Neural progenitor cell (in vitro differentiated cells): Measurements from ENCODE around the gene PRMT6. TPM values are rescaled to one million over a fixed set of nuclear protein-coding genes. Genes with fewer than 3 reads are reported as not detected.
"Not testable (repeated sequence)": the region's sequence is repeated elsewhere in the genome, so short reads cannot be mapped to it uniquely, and the experiment has no call there.

Experiments
- DNase-seq: peaks from one replicate; pipeline ENCODE4 v3.0.0-alpha.2; 2016; ENCODE audit warnings: low spot score
- H2AFZ ChIP-seq: fragments of 200-600 bp; sonication (generic); replicated peaks from 2 replicates; pipeline ENCODE4 v1.6.1; 2016; ENCODE audit warnings: antibody characterized with exemption
- H3F3A ChIP-seq: fragments of 200-600 bp; sonication (generic); 2 replicates; pipeline ENCODE4 v1.6.1; 2016; ENCODE audit warnings: antibody characterized with exemption, low read depth
- H3K27ac ChIP-seq: fragments of 200-600 bp; sonication (generic); 2 replicates; pipeline ENCODE4 v1.5.1; 2016; ENCODE audit warnings: mild to moderate bottlenecking
- H3K27me3 ChIP-seq: fragments of 200-600 bp; sonication (generic); 2 replicates; pipeline ENCODE4 v1.6.1; 2016; ENCODE audit warnings: mild to moderate bottlenecking, moderate library complexity
- H3K36me3 ChIP-seq: fragments of 200-600 bp; sonication (generic); 2 replicates; pipeline ENCODE4 v1.5.1; 2016
- H3K4me1 ChIP-seq: fragments of 200-600 bp; sonication (generic); 2 replicates; pipeline ENCODE4 v1.6.1; 2016; ENCODE audit warnings: mixed run types
- H3K4me2 ChIP-seq: fragments of 200-600 bp; sonication (generic); 2 replicates; pipeline ENCODE4 v1.6.1; 2016
- H3K4me3 ChIP-seq: fragments of 200-600 bp; sonication (generic); 2 replicates; pipeline ENCODE4 v1.5.1; 2016
- H3K79me2 ChIP-seq: fragments of 200-600 bp; sonication (generic); 2 replicates; pipeline ENCODE4 v1.6.1; 2016; ENCODE audit warnings: low read depth
- H3K9ac ChIP-seq: fragments of 200-600 bp; sonication (generic); 2 replicates; pipeline ENCODE4 v1.6.1; 2016
- H3K9me3 ChIP-seq: fragments of 200-600 bp; sonication (generic); 2 replicates; pipeline ENCODE4 v1.5.1; 2016; ENCODE audit warnings: low read depth
- H4K20me1 ChIP-seq: fragments of 200-600 bp; sonication (generic); 2 replicates; pipeline ENCODE4 v1.6.1; 2016; ENCODE audit warnings: low read depth
- H3K27ac Mint-ChIP-seq: 3 replicates; pipeline ENCODE4 v1.8.0; 2021; ENCODE audit warnings: mixed read lengths
- H3K27me3 Mint-ChIP-seq: 2 replicates; pipeline ENCODE4 v1.8.0; 2022; ENCODE audit warnings: low read depth, mild to moderate bottlenecking, inconsistent platforms, moderate library complexity, mixed read lengths; ENCODE audit not compliant: insufficient read depth
- H3K36me3 Mint-ChIP-seq: 3 replicates; pipeline ENCODE4 v1.8.0; 2021; ENCODE audit warnings: mixed read lengths
- H3K4me1 Mint-ChIP-seq: 3 replicates; pipeline ENCODE4 v1.8.0; 2021; ENCODE audit warnings: mixed read lengths
- H3K4me3 Mint-ChIP-seq: 3 replicates; pipeline ENCODE4 v1.8.0; 2021; ENCODE audit warnings: mild to moderate bottlenecking, moderate library complexity, mixed read lengths
- H3K9me3 Mint-ChIP-seq: 3 replicates; pipeline ENCODE4 v1.8.0; 2020; ENCODE audit warnings: mixed read lengths
- CTCF ChIP-seq: fragments of 200-600 bp; sonication (generic); IDR thresholded peaks from 2 replicates; pipeline ENCODE4 v1.5.1; 2017; ENCODE audit warnings: antibody characterized with exemption, mild to moderate bottlenecking
- EZH2 ChIP-seq: fragments of 200-600 bp; sonication (generic); IDR thresholded peaks from 2 replicates; pipeline ENCODE4 v1.6.1; 2017; ENCODE audit warnings: antibody characterized with exemption, mild to moderate bottlenecking, moderate library complexity
- EZH2phosphoT487 ChIP-seq: fragments of 200-600 bp; sonication (generic); IDR thresholded peaks from 2 replicates; pipeline ENCODE4 v1.6.1; 2017; ENCODE audit warnings: antibody characterized with exemption
- total RNA-seq: library from RNA; depleted of rRNA; stranded (reverse); fragments of >200 nt; gene quantifications from 2 replicates; pipeline ENCODE4 v1.2.3, GENCODE V29; 2015; ENCODE audit warnings: low replicate concordance

The PRMT6 gene
- total RNA-seq, 1 donor from 2014 or later, result 33.1 TPM

DNA sequence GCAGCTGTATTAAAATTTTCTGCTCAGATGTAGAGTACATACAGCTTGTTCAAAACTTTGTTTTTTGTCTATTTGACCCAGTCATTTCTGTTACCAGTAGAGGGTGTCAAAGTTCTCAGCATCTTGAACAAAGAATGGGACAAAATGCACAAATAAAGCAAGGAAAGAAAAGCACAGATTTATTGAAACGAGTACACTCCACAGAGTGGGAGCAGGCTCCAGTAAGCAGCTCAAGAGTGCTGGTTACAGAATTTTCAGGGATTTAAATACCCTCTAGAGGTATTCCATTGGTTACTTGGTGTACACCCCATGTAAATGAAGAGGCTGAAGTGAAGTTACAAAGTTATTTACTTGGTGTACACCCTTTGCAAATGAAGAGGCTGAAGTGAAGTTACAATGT lies 8.9 kb upstream of the PRMT6 start:
- no peaks in the 10 kb centered on the region for H3K79me2 ChIP-seq
- no peak overlapping the region for H3K4me3 ChIP-seq
- H3K27ac ChIP-seq, result no peak overlapping the region
- H3K36me3 ChIP-seq, result peaks cover 7% of the 10 kb centered on the region
- Mint-ChIP-seq H3K4me1 (no peaks in the 10 kb centered on the region), H3K9me3 (peaks cover 20% of the 10 kb centered on the region), H3K36me3 (peaks cover 3% of the 10 kb centered on the region), H3K4me3 (no peak overlapping the region), H3K27me3 (no peaks in the 10 kb centered on the region), H3K27ac (no peak overlapping the region)
- H3K27me3 ChIP-seq, result no peaks in the 10 kb centered on the region
- TF ChIP-seq EZH2phosphoT487 (no peak), EZH2 (no peak), CTCF (no peak)
- H3K4me2 ChIP-seq, result no peak overlapping the region
- no peaks in the 10 kb centered on the region for H3F3A ChIP-seq
- no peak overlapping the region for H2AFZ ChIP-seq
- H4K20me1 ChIP-seq, result no peaks in the 10 kb centered on the region
- H3K9me3 ChIP-seq, result no peaks in the 10 kb centered on the region
- DNase-seq, result no peak
- H3K9ac ChIP-seq, result no peak overlapping the region
- no peaks in the 10 kb centered on the region for H3K4me1 ChIP-seq

DNA sequence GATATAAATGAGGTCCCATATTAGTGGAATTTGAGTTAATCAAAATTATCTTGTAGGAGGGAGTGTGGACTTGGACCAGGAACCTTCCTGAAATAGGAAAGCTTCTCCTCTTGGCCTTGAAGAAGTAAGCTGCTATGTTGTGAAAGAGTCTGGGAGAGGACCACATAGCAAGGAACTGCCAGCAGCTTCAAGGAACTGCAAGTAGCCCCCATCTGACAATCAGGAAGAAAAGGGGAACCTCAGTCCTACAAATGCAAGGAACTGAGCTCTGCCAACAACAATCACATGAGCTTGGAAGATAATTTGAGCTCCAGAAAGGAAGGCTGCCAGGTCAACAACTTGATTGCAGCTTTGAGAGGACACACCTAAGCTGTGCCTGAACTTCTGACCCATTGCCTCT lies 8.2 kb upstream of the PRMT6 start:
- H3K27ac Mint-ChIP-seq, result no peak overlapping the region
- peaks cover 3% of the 10 kb centered on the region for H3K36me3 Mint-ChIP-seq
- no peaks in the 10 kb centered on the region for H3K9me3 ChIP-seq
- no peaks in the 10 kb centered on the region for H3K79me2 ChIP-seq
- no peaks in the 10 kb centered on the region for H3K4me1 Mint-ChIP-seq
- no peaks in the 10 kb centered on the region for H3K27me3 ChIP-seq
- no peak for TF ChIP-seq EZH2
- TF ChIP-seq CTCF, result no peak
- TF ChIP-seq EZH2phosphoT487, result no peak
- no peak overlapping the region for H3K27ac ChIP-seq
- no peaks in the 10 kb centered on the region for H3K27me3 Mint-ChIP-seq
- peaks cover 20% of the 10 kb centered on the region for H3K9me3 Mint-ChIP-seq
- peaks cover 7% of the 10 kb centered on the region for H3K36me3 ChIP-seq
- no peak overlapping the region for H2AFZ ChIP-seq
- H4K20me1 ChIP-seq, result no peaks in the 10 kb centered on the region
- no peak overlapping the region for H3K4me3 ChIP-seq
- no peak overlapping the region for H3K9ac ChIP-seq
- no peak overlapping the region for H3K4me3 Mint-ChIP-seq
- no peaks in the 10 kb centered on the region for H3K4me1 ChIP-seq
- H3F3A ChIP-seq, result no peaks in the 10 kb centered on the region
- DNase-seq, result no peak
- H3K4me2 ChIP-seq, result no peak overlapping the region

- Histone ChIP-seq H2AFZ (no peak overlapping the region), H3K36me3 (peaks cover 7% of the 10 kb centered on the region), H4K20me1 (no peaks in the 10 kb centered on the region), H3K4me2 (no peak overlapping the region), H3K27me3 (no peaks in the 10 kb centered on the region), H3K4me3 (no peak overlapping the region), H3K4me1 (no peaks in the 10 kb centered on the region), H3K79me2 (no peaks in the 10 kb centered on the region), H3F3A (peaks cover 3% of the 10 kb centered on the region), H3K9me3 (no peaks in the 10 kb centered on the region), H3K27ac (no peak overlapping the region), H3K9ac (no peak overlapping the region)
- no peak for DNase-seq
- peaks cover 15% of the 10 kb centered on the region for H3K9me3 Mint-ChIP-seq
- H3K4me1 Mint-ChIP-seq, result peaks cover 1% of the 10 kb centered on the region
- peaks cover 3% of the 10 kb centered on the region for H3K36me3 Mint-ChIP-seq
- H3K27ac Mint-ChIP-seq, result no peak overlapping the region
- H3K4me3 Mint-ChIP-seq, result no peak overlapping the region
- peaks cover 3% of the 10 kb centered on the region for H3K27me3 Mint-ChIP-seq
- TF ChIP-seq CTCF (no peak), EZH2 (no peak), EZH2phosphoT487 (no peak)
Observed at GRCh38 chr1:107051266-107051665, 5.2 kb upstream of the PRMT6 start.

GRCh38 chr1:107055919-107056425 lies 502 bp upstream of the PRMT6 start:
- Mint-ChIP-seq H3K4me3 (peak overlapping the region; percentile 96), H3K4me1 (peaks cover 20% of the 10 kb centered on the region), H3K27ac (peak overlapping the region; percentile 94)
- Histone ChIP-seq H3K79me2 (peaks cover 33% of the 10 kb centered on the region), H3K4me3 (peak overlapping the region; percentile 59), H3K4me2 (peak overlapping the region; percentile 92), H2AFZ (peak overlapping the region; percentile 79), H3K4me1 (peaks cover 23% of the 10 kb centered on the region)
- not testable (repeated sequence) for H3K9me3 ChIP-seq, H3F3A ChIP-seq, H3K27me3 ChIP-seq, H3K36me3 Mint-ChIP-seq, H3K36me3 ChIP-seq, DNase-seq, H3K9ac ChIP-seq, H3K9me3 Mint-ChIP-seq, H3K27ac ChIP-seq, H4K20me1 ChIP-seq, H3K27me3 Mint-ChIP-seq
